Kasumi-1 (cell line): ENCODE measurements around the gene CYP2U1.
"Not testable (repeated sequence)": the region's sequence is repeated elsewhere in the genome, so short reads cannot be mapped to it uniquely, and the experiment has no call there.

ENCODE experiments used
- DNase-seq, 2 experiments: peaks; one replicate each; lab custom pipeline; 2025; lab: John Stamatoyannopoulos, UW

CYP2U1 gene

DNA sequence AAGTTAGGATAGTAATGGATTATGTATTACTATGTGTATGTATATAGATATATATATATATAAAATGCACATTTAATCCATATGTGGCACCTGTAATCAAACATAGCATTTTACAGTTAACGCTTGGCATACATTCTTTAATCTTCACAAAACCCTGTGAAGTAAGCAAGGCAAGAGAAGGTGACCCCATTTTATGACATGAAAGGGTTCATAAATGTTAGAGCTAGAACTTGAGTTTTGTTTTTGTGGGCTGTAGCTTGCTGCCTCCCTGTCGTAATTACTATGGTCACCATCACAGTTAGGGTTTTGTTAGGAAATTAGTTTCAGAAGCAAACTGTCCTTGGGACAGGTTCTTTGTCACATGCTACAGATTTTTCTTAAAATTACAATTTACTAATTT is 13.8 kb upstream of the CYP2U1 start:
- DNase-seq: no peak

DNA sequence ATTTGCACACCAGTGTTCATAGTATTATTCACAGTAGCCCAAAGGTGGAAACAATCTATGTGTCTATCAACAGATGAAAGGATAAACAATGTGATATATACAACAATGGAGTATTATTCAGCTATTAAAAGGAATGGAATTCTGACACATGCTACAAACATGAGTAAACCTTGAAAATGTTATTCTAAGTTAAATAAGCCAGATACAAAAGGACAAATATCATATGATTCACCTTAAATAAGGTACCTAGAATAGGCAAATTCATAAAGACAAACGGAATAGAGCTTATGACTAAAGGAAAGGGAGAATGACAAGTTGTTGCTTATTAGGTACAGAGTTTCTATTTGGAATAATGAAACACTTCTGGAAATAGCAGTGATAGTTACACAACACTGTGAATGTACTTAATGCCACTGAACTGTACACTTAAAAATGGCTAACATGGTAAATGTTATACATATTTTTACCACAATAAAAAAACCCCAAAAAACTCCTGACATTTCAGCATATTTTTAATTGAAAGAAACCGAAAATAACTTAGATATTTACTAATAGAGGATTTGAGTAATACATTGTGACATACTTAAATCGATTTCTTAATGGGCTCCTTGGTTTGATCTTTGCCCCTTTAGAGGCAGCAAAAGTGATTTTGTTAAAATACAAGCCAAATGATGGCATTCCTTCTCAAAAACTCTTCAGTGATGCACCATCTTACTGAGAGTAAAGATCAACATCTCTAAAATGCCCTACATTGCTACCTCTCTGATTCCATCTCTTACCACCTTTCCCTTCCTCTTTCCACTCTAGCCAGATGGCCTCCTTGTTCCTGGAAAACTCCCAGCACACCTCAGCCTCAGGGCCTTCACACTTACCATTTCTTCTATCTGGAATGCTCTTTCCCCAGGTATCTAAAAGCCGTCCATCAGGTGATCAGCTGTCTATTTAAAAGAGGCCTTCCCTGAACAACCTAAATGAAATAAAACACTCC is 8.6 kb upstream of the CYP2U1 start:
- DNase-seq: no peak

DNA sequence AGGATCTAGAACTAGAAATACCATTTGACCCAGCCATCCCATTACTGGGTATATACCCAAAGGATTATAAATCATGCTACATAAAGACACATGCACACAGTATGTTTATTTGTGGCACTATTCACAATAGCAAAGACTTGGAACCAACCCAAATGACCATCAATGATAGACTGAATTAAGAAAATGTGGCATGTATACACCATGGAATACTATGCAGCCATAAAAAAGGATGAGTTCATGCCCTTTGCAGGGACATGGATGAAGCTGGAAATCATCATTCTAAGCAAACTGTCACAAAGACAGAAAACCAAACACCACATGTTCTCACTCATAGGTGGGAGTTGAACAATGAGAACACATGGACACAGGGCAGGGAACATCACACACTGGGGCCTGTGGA is 5.6 kb upstream of the CYP2U1 start:
- DNase-seq: not testable (repeated sequence)

DNA sequence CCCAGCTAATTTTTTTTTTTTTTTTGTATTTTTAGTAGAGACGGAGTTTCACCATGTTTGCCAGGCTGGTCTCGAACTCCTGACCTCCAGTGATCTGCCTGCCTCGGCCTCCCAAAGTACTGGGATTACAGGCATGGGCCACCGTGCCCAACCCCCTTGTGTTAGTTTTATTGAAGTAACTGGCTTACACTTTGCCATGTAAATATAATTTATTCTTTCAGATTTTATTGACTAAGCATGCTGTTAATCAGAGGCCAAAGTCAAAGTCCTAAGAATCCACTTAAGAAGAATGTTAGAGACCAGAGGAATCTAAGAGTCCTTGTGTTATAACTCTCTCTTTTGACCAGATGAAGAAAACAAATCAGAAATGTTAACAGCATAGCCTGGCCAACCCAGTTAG is 4.5 kb upstream of the CYP2U1 start:
- DNase-seq: not testable (repeated sequence)

DNA sequence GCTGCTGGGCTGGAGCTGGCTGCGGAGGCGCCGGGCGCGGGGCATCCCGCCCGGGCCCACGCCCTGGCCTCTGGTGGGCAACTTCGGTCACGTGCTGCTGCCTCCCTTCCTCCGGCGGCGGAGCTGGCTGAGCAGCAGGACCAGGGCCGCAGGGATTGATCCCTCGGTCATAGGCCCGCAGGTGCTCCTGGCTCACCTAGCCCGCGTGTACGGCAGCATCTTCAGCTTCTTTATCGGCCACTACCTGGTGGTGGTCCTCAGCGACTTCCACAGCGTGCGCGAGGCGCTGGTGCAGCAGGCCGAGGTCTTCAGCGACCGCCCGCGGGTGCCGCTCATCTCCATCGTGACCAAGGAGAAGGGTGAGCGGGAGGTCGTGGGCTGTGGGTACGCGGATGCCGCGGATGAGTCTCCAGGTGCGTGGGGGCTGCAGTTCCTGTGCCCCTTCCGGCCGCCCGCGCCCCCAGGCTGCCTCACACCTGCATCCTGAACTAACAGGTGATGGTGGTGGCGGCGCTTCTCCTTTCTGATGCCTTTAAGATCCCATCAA is 499 bp downstream of the CYP2U1 start:
- DNase-seq: peak; percentile 2 to 31

DNA sequence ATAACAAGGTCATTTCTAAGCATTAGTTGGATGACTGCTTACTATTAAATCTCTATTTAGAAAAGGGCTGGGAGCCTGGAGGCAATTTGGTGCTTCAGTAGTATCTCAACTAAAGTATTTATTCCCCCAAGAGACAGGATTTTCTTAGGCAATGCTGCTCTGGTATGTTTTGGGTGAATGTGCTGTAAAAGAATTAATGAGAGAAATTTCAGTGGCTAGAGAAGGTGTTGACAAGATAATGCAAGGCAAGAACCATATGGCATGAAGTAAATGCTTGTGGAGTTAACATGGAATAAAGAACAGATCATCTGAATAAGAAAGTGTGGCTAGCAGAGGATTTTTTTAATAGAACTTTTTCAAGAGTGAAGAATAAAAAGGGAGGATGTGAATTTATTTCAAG is 3.9 kb downstream of the CYP2U1 start:
- DNase-seq: no peak

DNA sequence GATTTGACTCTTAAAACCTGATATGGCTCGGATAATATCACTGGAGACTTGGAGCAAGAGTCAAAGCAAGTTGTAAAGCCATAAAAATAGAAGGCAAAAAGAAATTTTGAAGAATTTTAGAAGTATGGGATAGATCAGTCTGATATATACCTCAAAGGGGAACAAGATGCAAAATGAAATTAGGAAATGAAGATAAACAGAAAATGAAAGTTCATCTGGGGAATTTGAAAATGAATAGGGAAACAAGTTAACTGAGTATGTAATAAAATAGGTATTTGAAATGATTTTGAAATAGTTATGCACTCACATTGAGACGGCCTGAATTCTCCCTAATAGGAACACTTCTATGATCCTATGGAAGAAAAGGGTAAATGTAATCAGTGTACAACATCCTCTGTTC is 5.7 kb downstream of the CYP2U1 start:
- DNase-seq: no peak

DNA sequence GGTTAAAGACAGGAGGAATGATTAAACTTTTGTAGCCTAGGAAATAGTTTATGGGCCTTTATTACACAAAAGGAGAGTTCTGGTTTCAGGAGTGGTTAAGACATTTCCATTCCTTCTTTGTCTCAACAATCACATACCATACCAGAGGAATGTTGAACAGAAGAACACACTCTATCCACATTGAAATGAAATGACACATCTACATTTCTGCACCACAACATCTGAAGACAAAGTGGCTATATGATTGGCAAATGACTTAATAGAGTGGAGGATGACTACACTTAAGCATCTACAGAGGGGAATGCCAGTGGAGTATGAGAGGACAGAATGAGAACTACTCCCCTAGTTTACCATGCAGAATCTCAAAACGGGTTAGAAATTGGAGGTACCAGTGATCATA is 8.0 kb downstream of the CYP2U1 start:
- DNase-seq: no peak

DNA sequence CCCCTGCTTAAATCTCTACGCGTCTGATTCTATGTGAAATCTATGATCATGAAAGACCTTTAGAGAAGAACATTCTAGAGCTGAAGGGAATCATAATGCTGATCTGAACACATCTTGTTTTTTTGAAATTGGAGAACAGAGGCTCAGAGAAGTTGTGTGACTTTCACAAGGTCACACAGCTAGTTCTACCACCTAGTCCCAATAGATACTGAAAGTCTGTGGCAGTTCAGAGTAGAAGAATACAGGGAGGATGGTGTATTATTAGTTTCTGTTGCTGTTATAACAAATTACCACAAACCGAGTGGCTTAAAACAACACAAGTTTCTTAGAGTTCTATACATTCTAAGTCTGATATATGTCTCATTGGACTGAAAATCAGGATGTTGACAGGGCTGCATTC is 14.5 kb downstream of the CYP2U1 start:
- no peak for DNase-seq

DNA sequence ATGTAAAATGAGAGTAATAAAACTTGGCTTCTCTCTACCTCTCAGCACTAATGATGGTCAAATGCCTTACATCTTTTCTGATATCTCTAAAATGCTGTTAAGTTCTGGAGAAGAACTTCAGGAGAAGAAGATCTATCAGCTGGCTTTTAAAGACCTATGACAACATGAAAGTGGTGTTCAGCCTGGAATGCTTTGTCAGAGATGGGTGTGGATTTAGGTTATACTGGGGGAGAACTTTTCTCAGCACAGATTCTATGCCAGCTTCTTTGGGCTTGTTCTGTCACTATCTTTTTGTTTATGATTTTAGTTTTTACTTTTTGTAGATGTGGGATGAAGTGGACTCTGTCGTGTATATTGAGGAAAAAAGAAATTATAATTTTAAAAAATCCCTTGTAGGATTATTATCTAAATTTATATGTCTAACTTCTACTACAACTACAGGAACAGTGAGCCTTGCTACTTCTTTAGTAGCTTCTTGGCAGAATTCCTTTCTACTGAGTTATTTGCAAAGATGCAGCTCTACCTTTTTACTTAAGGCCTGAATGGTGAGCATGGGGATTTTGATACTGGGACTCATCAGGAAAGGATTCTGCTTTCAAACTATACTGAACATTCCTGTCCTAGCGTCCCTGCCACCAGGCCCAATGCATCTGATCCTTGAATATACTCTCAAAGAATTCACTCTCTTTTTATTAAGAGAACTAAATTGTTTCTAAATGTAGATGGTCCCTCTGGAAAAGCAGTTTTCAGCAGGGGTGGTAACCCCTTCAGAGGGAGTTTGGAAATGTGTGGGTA is 19.6 kb downstream of the CYP2U1 start:
- no peak for DNase-seq

DNA sequence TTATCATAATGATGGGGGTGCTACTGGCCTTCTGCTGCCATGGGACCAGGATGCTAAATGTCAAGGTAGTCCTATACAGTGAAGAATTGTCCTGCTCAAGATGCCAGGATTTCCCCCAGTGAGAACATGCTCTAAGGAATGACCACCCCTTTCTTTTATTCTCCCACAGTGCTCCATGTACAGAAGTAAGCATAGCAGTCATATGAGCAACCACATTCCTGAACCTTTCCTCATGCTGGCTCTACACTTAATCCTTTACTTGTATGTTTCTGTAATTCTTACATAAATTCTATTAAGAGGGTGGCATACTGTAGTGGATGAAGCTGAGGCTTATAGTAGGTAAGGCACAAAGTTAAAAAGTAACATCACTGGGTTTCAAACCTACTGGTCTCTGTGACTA is 20.2 kb downstream of the CYP2U1 start:
- no peak for DNase-seq

DNA sequence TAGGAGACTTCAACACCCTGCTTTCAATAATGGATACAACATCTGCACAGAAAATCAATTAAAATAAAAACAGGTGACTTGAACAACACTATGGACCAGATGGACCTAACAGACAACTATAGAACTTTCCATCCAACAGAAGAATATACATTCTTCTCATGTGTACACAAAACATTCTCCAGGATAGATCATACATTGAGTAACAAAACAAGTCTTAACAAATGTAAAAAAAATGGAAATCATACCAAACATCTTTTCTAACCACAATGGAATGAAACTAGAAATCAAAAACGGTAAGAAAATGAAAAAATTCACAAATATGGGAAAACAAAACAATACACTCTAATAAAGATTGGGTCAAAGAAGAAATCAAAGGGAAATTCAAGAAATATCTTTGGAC is 24.7 kb downstream of the CYP2U1 start:
- DNase-seq: no peak

DNA sequence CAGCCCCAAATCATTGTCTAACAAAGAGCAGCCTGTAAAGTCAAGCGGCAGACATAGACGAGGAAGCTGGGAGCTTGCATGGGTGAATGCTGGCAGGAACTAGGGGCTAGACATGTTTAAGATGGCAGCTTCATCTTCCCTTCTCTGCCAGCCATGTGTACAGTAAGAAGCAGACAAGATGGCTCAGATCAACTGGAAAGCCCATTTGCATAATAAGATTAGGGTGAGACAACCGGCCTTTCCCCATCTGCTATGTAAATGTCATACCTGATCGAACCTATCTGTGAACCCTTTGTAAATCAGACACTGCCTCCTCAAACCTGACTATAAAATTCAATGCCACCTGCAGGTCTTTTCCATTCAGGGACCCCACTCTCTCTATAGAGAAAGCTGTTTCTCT is 35.6 kb downstream of the CYP2U1 start:
- DNase-seq: no peak

DNA sequence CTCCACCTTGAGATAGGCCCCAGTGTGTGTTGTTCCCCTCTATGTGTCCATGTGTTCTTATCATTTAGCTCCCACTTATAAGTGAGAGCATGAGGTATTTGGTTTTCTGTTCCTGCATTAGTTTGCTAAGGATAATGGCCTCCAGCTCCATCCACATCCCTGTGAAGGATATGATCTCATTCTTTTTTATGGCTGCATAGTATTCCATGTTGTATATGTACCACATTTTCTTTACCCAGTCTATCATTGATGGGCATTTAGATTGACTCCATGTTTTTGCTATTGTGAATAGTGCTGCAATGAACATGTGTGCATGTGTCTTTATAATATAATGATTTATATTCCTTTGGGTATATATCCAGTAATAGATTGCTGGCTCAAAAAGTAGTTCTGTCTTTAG is 36.2 kb downstream of the CYP2U1 start:
- DNase-seq: not testable (repeated sequence)

DNA sequence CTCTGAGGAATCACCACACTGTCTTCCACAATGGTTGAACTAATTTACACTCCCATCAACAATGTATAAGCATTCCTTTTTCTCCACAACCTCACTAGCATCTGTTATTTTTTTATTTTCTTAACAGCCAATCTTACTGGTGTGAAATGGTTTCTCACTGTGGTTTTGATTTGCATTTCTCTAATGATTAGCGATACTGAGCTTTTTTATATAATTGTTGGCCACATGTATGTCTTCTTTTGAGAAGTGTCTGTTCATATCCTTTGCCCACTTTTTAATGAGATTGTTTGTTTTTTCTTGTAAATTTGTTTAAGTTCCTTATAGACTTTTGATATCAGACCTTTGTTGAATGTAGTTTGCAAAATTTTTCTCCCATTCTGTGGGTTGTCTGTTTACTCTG is 36.6 kb downstream of the CYP2U1 start:
- not testable (repeated sequence) for DNase-seq

DNA sequence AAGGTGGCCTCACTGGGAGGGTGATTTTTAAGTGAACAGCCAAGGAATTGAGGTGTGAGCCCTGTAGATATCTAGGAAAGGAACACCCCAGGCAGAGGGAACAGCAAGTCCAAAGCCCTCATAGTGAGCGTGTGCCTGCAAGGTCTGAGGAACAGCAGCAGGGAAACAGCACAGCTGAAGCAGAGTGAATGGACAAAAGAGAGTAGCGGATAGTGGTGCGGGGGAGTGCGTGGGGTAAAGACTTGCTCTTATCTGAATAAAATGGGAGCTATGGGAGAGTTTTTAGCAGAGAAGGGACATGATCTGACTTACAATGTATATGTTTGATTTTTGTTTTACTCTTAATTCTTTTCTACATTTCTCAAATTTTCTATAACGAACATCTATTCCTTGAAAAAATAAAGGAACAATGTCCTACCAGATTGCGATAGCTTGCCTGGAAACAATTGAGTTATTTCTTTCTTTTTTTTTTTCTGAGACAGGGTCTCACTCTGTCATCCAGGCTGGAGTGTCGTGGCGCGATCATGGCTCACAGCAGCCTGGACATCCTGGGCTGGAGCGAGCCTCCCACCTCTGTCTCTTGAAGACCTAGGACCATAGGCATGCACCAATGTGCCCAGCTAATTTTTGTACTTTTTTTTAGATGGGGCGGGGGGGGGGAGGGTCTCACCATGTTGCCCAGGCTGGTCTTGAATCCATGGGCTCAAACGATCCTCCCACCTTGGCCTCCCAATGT is 38.9 kb downstream of the CYP2U1 start:
- DNase-seq: no peak

DNA sequence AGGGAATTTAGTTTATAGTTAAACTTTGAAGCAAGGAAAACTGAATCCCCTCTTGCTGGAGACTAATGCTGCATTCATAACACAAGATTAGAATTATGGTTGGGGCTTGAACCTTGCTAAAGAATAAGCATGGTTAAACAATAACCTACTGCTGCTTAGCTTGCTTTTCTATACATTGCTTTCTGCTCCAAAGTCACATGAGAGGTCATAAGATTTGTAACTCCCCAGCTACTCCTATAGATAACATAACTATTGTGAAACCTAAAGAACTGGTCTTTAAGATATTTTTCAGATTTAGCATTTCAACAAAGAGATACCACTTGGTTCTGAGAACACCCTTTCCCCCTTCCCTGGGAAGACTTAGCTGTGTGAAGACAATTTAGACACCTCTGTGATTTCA is 41.3 kb downstream of the CYP2U1 start:
- no peak for DNase-seq

DNA sequence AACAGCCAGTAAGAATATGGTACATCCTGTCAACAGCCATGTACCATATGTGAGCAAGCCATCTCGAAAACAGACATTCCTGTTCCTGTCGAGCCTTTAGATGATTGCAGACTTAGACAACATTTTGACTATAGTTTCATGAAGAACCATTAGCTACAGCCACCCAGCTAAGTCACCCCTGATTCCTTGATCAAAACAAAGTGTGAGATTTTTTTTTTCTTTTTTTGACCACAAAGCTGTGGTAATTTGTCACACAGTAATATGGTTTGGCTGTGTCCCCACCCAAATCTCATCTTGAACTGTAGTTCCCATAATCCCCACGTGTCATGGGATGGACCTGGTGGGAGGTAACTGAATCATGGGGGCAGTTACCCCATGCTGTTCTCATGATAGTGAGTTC is 43.2 kb downstream of the CYP2U1 start:
- no peak for DNase-seq

DNA sequence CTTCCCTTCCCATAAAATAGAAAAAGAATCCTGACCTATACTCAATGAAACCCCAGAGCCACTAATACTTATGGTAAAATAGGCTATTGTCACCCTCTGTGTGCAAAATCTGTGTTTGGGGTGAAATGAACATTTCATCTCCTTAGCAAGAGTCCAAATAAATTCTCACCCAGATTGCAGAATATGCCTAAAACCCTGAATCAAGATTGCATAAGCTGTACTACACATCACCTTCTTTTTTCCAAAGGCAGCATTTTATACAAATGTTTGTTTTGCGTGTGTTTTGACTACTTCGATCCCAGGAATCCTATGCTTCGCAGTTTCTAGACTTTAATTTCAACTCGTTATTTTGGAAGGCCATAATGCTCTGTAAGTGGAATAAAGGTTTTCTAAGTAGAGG is 46.1 kb downstream of the CYP2U1 start:
- DNase-seq: no peak

DNA sequence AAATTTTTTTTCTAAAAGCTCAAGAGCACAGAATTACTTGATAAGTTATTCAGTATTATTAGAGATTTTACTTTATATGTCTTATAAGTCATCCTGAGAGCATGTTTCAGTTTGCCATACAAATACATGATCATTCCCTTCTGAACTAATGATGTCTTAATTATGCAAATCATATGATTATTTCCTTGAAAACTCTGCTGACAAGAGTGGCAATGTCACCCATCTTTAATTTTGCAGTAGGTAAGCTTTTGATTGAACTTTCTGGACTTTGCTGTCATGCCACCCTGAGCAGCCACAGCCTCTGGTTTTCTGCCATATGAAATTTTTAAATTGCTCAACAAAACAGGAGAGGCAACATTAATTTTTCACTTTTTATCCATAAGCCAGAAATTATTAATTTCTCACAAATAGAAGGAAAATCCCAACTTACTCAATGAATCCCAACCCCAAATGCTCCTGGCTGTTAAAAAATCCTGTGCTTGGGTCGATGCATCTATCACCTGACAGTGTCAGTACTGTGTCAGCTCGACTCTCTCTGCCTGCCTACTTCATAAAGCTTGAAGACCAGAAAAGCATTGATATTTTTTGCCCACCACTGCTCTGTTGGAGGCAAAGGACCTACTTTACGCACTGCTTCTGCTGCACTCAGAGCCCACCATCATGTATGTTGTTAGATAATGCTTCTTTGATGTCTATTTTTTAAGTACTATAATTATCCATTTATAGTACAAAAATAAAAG is 46.8 kb downstream of the CYP2U1 start:
- DNase-seq: no peak

DNA sequence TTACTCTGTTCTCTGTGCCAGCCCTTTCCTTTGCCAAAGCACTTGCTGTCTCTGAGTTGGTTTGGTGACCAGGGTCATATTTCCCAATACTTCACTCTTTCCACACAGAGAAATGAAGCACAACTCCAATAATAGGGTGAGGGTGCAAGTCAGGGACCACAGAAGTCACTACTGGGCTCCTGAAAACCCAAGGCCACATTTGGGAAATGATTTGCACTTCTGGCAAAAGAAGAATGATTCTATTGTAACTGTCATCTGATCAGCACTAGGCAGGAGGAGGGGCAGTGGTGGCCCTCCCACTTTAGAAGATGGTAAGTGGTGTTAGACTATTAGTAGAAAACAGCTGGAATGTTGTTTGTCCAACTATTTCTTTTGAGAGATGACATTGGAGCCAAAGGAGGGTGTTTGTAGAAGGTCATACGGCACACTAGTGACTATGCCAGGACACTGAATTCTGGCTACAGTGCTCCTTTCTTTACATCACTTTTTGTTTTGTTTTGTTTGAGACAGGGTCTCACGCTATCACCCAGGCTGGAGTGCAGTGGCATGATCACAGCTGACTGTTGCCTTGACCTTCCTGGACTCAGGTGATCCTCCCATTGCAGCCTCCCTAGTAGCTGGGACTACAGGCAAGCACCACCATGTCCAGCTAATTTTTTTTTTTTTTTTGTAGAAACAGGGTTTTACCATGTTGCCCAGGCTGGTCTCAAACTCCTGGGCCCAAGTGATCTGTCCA is 47.5 kb downstream of the CYP2U1 start:
- peak in 1 of 2 experiments; percentile 5 for DNase-seq
